Fibroblast of skin of right quadriceps (primary cell): ENCODE measurements around the gene CNMD.

Source experiments
- DNase-seq: peaks from one replicate; pipeline ENCODE4 v3.0.0-alpha.2; 2013

CNMD gene

GRCh38 chr13:52739468-52740071 lies at the start of gene CNMD:
TSS of gene CNMD (minus strand) at chr13:52739820. CDS start at chr13:52739701, 119 bp downstream.
- DNase-seq = no peak

DNA sequence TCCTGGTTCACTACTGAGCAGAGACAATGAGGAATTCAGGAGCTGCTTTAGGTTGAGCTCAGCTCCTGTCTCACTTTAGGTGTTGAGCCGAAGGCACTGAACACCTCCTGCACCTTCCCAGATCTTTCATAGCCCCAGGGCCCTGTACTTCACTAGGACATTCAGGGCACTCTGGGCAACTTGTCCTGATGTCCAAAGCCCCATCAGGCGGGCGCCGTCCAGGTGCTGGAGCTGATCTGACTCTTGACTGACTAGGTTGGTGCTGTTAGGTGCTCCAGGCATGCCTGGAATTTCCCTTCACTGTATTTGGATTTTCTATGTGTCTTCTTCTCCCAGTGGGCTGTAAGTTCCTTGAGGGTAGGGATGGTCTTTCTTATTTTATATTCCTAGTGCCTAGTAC lies 48.4 kb upstream of the CNMD start:
- DNase-seq = no peak

- DNase-seq = no peak
Measured at GRCh38 chr13:52787235-52787634, 47.6 kb upstream of the CNMD start.

DNA sequence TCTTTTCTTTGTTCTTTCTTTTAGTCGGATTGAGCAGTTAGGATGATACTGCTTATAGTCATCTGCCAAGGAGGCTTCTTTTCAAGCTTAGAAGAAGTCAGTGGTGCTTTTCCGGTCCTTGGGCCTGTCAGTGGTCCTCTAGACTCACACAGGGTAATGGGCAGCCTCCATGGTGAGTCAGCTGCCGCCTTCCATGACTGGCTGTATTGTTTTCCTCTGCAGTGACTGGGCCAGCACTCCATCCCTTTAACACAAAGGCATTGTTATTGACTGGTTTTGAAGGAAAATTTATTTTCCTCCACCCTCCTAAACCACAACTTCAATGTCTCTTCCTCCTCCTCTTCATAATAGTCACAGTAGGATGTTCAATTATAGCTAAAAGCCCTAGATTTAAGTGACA lies 47.1 kb upstream of the CNMD start:
- no peak for DNase-seq

GRCh38 chr13:52785739-52786138 lies 46.1 kb upstream of the CNMD start:
- no peak for DNase-seq

- no peak for DNase-seq
Measured at GRCh38 chr13:52784591-52785340, 45.1 kb upstream of the CNMD start.

DNA sequence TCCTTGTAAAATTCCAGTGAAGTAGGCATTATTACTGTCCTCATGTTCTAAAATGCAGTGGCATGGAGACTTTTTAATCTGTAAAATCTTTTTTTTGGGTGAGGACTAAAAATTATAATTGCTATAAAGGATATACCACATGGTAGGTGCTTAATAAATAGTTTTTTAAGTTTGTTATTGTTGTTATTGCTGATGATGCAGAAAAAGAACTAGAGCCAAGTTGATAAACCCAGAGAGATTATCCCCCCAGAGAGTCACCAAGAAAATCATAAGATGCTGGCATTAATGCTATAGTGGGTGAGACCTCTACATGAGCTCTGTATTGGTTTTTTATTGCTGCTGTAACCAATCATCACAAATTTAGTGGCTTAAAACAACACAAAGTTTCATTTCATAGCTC lies 44.3 kb upstream of the CNMD start:
- no peak for DNase-seq

DNA sequence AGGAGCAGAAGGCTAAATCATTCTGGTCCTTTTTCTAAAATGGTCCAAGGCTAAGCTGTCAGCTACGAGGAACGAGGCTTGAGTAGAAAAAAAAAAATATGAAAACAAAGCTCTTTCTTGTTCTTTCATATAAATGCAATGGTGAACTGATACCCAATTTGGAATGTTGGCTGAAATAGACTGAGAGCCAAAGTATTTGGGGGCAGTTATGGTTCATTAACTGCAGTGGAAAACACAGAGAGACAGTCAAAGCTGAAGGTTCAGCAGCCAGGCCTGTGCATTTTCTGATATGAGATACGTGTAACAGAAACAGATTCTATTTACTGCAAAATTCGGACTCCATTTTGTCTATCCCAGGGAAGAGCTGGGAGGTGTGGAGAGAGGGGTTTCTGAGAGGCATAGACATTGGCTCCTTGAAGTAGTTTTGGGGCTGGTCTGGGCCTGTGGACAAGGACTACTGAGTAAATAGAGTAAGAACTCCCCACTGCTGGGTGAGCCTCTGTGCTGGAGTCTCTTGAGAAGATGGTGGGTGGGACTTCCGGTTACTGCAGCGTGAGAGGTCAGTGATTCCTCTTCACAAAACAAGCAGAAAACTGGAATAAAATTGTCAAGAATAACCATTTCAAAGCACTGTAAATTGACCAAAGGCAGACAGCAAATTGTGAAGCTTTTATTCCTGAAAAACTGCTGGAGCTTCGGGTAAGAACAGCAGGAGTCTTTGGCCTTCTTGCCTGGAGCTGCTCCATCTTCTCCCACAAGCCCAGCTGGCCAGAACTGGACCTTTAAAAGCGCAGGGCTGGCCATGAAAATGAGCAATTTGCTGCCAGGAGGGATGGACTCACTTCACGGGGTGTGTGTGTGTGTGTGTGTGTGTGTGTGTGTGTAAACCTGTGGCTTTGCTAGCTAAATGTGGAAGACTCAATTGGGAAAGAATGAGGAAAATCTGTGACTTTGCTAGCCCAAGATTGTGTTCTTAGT lies 43.1 kb upstream of the CNMD start:
- no peak for DNase-seq

GRCh38 chr13:52780611-52781010 lies 41.0 kb upstream of the CNMD start:
- DNase-seq = no peak

DNA sequence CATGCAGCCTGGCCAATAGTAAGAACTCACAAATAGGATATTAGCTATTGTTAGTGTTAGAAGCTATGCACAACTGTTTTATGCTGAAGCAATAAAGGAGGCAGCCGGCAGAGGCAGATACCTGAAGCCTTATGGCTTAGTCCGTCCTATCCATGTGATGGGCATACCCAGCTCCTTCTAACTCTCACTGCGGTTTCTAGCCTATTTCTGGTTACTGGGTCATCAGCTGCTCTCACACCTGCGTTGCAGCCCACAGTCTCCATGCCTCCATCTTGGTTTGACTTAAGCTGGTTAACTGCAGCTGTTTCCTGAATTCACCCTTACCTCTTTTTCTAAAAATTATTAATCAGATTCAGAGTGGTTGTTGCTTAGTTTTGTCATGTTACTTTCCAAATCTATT lies 40.5 kb upstream of the CNMD start:
- DNase-seq = no peak

DNA sequence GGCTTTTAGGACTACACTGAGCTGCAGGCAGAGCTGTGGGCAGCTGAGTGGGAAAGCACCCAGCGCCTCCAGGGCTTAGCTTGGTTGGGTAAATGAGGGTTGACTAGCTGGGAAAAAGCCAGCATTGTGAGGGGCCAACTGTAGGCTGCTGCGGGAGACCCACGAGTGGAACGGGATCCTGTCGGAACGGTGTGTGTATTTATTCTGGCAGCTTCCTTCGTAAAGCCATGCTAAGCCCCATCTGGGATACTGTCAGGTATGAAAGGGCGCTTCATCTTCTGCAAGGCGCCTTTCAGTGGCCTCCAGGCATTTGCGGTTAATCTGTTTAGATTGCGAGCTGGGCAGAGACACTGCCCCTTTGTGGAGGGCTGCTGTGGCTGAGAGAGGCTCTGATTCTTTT lies 39.5 kb upstream of the CNMD start:
- DNase-seq = no peak

- DNase-seq = no peak
Measured at GRCh38 chr13:52776726-52777125, 37.1 kb upstream of the CNMD start.

GRCh38 chr13:52775511-52775910 lies 35.9 kb upstream of the CNMD start:
- no peak for DNase-seq

- no peak for DNase-seq
Measured at GRCh38 chr13:52767949-52768516, 28.4 kb upstream of the CNMD start.

- DNase-seq = no peak
Measured at GRCh38 chr13:52765611-52766390, 26.2 kb upstream of the CNMD start.

DNA sequence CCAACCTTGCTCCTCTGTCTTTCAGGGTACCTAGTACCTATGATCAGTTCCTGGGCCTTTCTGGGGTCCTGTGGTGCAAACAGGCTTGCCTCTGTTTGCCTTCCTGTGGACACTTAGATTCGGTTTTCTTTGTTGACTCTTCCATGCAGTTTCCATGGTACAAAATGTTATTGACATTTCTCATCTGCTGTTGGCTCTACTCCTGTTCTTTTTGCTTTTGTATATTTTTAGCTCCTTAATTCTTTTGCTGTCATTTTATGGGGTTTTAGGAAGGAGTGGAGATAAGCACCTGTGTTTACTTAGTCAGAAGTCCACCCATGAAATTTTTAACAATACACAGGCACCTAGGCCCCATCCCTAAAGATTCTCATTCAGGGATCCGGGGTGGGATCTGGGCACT lies 20.5 kb upstream of the CNMD start:
- DNase-seq = no peak

GRCh38 chr13:52758114-52758513 lies 18.5 kb upstream of the CNMD start:
- no peak for DNase-seq

DNA sequence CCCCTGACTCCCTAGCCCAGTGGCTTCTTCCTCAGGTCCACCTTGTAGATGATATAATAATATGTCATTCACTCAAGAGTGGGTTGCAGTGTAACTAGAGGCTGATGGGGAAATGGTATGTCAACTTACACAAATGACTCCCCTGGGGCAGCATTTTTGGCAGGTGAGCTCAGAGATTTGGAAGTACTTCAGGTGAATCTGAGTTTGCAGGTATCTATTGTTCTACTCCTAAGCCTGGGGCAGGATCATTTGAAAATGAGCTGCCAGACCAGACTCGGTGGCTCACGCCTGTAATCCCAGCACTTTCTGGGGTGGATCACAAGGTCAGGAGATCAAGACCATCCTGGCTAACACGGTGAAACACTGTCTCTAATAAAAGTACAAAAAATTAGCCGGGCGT lies 11.6 kb upstream of the CNMD start:
- DNase-seq = no peak

DNA sequence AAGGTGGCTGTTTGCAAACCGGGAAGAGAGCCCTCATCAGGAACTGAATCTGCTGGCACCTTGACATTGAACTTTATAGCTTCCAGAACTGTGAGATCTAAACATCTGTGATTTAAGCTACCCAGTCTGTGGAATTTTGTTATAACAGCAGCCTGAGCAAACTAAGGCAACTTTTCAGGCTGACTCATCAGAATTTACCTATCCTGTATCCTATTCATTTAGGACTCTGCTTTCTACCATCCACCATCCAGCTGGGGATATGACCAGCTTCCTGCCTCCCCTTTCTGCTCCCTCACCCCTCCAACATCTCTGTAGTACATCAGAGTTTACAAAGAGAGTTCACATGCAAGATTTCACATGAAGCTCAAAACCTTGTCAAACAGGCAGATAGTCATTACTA lies 11.1 kb upstream of the CNMD start:
- no peak for DNase-seq

DNA sequence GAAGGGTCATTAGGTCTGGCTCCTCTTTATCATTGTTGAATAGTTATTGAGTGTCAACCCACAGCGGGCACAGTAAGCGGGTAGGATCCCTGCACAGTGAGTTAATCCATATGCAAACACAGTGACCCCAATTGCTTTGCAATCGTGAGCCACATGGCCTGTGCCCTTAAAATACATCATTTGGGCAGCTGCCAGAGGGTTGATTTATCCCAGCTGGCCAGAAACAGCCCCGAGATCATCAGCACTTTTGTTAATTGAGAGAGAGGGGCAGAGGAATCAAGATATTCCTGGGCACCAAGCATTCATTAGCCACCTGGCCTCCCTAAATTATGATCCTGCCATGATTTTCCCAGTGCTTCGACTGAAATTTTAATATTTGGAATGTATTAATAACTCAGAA lies 9.8 kb upstream of the CNMD start:
- no peak for DNase-seq

- no peak for DNase-seq
Measured at GRCh38 chr13:52746141-52746540, 6.5 kb upstream of the CNMD start.

GRCh38 chr13:52744842-52745375 lies 5.3 kb upstream of the CNMD start:
- no peak for DNase-seq
